ENCODE data around the gene KCND2.

DNA sequence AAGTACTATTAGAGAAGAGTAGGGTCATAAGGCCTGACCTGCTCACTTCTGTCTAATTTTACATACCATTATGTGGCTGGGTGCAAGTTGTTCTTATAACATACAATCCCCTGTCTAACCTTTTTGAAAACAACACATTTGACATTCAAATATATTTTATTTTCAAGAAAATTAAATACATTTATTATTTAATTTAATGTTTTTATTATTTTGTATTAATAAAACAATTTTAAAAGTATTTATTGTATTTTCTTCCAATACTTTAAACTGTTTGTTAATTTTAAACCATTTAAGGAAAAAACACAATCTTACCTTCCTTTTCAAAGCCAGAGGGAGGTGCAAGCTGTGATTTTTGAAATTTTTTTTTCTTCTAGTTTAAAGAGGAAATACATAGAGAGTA lies 232.8 kb downstream of the KCND2 start:
- TF ChIP-seq CTCF (IDR thresholded peaks at IDR 0.05) (no peak), POLR2A (IDR thresholded peaks at IDR 0.05; ENCODE audit: low read depth) (no peak), POLR2AphosphoS5 (IDR thresholded peaks at IDR 0.05) (no peak), EP300 (IDR thresholded peaks at IDR 0.05) (no peak)

Data from esophagus muscularis mucosa (tissue), 4 donors.